ENCODE measurements around the gene SLC6A18.

Gene SLC6A18

GRCh38 chr5:1187234-1187949 is 37.8 kb upstream of the SLC6A18 start:
- no peak overlapping the region for H3K4me3 ChIP-seq (ENCODE audit: low read depth, low read length)
- no peak for DNase-seq (ENCODE audit: low read depth)
- TF ChIP-seq CTCF (IDR thresholded peaks at IDR 0.05; ENCODE audit: low read depth, low read length, missing control alignments) = no peak

GRCh38 chr5:1187950-1188334 is 37.2 kb upstream of the SLC6A18 start:
- no peak for TF ChIP-seq CTCF (IDR thresholded peaks at IDR 0.05; ENCODE audit: low read depth, low read length, missing control alignments)
- no peak overlapping the region for H3K4me3 ChIP-seq (ENCODE audit: low read depth, low read length)
- no peak for DNase-seq (ENCODE audit: low read depth)

DNA sequence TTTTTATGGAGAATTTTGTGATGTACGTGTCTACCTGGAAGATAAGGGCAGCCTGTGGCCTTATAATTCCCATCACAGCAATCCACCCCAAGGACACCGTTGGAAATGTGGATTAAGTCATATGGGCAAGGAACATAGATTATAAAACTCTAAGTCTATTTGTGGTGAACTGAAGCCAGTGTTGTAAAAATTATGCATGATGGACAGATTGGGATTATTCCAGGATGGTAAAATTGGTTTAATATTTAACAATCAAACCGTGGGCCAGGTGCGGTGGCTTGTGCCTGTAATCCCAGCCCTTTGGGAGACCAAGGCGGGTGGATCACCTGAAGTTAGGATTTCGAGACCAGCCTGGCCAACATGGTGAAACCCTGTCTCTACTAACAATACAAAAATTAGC is 36.7 kb upstream of the SLC6A18 start:
- no peak for DNase-seq (ENCODE audit: low read depth)
- no peak overlapping the region for H3K4me3 ChIP-seq (ENCODE audit: low read depth, low read length)
- no peak for TF ChIP-seq CTCF (IDR thresholded peaks at IDR 0.05; ENCODE audit: low read depth, low read length, missing control alignments)

DNA sequence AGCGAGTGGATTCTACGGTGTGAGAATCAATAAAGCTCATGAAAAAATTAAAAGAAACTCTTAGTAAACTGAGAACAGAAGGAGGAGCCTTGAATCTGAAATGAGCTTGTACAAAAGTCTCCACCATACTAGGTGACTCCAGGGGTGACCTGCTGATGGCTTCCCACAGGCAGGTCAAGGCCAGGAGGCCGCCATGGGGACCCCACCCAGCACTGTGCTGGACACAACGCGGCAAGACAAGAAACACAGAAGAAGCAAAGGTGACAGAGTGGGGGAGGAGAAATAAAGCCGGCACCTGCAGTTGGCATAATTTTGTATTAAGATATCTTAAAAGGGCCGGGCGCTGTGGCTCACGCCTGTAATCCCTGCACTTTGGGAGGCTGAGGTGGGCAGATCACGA is 35.9 kb upstream of the SLC6A18 start:
- no peak for DNase-seq (ENCODE audit: low read depth)
- no peak overlapping the region for H3K4me3 ChIP-seq (ENCODE audit: low read depth, low read length)
- no peak for TF ChIP-seq CTCF (IDR thresholded peaks at IDR 0.05; ENCODE audit: low read depth, low read length, missing control alignments)

DNA sequence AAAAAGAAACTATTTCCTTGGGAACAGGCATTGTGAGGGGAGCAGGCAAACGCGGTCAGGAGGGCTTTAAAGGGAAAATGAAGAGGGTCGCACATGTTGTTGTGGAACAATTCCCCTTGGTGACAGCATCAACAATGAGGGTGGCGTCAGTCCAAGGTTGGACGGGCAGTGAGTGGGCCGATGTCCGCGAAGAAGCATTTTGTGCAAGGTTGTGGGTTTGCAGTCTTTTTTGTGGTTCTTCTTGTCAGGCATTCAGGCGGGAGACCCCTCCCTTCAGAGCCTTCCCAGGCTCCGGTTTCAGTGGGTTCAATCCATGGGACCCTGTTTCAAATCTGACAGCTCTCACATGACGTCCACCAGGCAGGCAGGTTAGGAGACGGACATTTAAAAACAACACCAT is 34.9 kb upstream of the SLC6A18 start:
- no peak for TF ChIP-seq CTCF (IDR thresholded peaks at IDR 0.05; ENCODE audit: low read depth, low read length, missing control alignments)
- H3K4me3 ChIP-seq (ENCODE audit: low read depth, low read length) = no peak overlapping the region
- DNase-seq (ENCODE audit: low read depth) = no peak

GRCh38 chr5:1190837-1191239 is 34.3 kb upstream of the SLC6A18 start:
- no peak for TF ChIP-seq CTCF (IDR thresholded peaks at IDR 0.05; ENCODE audit: low read depth, low read length, missing control alignments)
- DNase-seq (ENCODE audit: low read depth) = no peak
- no peak overlapping the region for H3K4me3 ChIP-seq (ENCODE audit: low read depth, low read length)

DNA sequence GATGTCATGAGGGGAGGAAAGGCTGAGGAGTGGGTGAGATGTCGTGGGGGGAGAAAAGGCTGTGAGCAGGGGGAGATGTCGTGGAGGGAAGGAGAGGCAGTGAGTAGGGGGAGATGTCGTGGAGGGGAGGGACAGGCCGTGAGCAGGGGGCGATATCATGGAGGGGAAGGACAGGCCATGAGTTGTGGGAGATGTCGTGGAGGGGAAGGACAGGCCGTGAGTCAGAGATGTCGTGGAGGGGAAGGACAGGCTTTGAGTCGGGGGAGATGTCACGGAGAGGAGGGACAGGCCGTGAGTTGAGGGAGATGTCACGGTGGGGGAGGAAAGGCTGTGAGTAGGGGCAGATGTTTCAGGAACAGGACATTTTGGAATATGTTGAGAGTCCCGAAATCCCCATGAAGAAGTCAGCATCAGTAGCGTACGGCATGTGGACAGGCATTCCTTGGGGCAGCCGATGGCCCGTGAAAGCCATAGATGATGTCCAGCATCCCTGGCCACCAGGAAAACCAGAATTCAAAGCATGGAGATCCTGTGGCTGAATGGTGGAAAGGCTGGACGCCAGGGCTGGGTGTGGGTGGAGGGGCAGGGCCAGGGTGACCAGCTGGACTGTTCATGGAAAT is 32.1 kb upstream of the SLC6A18 start:
- no peak for DNase-seq (ENCODE audit: low read depth)
- TF ChIP-seq CTCF (IDR thresholded peaks at IDR 0.05; ENCODE audit: low read depth, low read length, missing control alignments) = no peak
- no peak overlapping the region for H3K4me3 ChIP-seq (ENCODE audit: low read depth, low read length)

Measured in GM12864 (cell line).